Measurements from ENCODE around the gene PPP2R2C.

Gene PPP2R2C

DNA sequence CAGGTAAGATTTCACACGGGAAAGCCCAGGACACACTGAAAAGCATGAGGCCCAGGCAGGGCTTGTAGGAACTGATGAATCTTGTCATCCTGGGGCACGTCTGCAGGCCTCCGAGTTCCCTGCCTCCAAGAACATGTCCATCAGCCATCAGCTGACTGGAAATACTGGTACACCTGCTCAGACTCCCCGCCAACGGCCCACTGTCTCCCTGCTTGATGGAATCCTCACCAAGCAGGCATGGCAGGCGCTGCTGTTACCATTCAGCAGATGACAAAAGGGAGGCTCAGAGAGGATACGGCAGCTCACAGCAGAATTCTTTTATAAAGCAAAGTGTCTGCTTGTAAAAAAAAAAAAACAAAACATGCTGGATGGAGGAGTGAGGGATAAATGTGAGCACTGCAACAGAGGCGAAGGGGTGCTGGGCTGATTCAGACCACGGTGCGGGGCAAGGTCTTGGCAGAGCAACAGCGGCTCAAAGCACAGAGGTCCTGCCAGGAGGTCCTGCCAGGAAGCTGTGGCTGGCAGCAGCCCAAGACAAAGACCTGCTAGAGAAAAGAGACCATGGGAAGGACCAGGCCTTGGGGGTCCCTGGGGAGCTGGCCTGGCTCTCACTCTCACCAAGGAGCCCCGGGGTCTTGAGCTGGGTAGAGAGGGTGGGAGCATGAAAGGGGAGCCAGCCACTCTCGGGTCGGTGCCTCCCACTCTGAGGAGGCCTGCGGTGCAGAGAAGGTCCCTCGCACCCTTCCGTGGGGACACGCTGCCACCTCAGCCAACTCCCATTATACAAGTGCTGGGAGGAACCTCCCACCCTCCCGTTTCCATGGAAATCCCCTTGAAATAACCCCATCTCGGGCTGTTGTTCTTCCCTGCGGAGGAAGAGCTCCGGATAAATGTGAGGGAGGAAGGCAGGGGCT, 25.6 kb downstream of the PPP2R2C start:
- no peak for DNase-seq

DNA sequence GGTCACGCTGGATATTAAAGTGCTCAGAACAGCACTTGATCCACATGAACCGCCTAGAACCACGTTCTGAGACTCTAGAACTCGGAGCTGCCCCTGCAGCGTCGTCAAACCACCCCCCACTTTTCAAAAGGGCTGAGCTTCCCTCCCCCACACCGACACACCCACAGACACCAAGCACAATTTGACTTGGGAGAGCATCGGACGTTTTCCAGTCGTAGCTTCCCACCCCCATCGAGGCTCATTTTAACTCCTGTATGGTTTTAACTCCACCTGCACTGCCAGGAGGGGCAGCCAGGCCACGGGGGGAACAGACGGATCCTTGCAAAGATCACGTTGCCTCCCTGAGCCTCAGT, 26.3 kb downstream of the PPP2R2C start:
- DNase-seq, result no peak

DNA sequence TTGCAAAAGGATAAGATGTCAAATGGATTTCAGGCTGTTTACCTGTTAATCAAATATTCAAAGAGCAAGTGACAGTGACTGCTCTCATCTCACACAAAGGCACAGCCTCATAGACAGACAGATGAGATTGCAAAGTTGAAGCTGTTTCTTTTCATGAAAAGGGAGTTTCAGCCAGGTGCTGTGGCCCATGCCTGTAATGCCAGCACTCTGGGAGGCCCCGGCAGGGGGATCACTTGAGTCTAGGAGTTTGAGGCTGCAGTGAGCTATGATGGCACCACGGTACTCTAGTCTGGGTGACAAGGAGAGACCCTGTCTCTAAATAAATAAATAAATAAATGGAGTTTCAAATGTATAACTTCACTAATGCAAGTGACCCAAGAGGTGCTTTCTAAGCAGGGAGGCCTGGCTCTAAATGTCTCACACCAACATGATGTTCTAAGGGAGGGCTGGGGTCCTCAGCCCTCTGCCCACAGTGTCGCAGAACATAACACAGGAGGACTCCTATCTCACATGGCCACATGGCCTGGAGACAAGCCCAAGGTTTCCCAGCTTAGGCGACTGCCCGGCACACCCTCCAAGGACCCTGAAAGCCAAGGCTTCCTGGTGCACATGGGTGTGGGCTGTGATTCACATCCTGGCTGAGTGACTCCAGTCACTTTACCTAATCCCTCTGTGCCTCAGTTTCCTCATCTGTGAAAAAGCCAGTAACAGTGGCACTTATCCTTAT, 26.8 kb downstream of the PPP2R2C start:
- DNase-seq, result no peak

DNA sequence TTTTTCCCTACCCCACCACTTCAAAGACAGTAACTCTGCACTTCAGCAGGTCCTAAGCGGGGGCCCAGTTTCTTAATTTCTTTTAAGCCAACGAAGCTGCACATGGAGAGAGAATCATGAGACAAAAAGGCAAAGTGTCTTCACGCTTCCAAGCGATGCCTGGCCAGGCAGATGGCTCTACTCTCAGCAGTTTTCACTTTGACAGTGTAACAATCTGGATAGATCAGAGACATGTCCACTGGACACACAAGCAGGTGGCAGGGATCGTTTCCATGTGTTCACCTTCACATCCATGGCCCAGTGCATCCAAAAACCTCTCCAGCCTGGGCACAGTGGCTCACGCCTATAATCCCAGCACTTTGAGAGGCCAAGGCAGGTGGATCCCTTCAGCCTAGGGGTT, 27.8 kb downstream of the PPP2R2C start:
- DNase-seq, result no peak

DNA sequence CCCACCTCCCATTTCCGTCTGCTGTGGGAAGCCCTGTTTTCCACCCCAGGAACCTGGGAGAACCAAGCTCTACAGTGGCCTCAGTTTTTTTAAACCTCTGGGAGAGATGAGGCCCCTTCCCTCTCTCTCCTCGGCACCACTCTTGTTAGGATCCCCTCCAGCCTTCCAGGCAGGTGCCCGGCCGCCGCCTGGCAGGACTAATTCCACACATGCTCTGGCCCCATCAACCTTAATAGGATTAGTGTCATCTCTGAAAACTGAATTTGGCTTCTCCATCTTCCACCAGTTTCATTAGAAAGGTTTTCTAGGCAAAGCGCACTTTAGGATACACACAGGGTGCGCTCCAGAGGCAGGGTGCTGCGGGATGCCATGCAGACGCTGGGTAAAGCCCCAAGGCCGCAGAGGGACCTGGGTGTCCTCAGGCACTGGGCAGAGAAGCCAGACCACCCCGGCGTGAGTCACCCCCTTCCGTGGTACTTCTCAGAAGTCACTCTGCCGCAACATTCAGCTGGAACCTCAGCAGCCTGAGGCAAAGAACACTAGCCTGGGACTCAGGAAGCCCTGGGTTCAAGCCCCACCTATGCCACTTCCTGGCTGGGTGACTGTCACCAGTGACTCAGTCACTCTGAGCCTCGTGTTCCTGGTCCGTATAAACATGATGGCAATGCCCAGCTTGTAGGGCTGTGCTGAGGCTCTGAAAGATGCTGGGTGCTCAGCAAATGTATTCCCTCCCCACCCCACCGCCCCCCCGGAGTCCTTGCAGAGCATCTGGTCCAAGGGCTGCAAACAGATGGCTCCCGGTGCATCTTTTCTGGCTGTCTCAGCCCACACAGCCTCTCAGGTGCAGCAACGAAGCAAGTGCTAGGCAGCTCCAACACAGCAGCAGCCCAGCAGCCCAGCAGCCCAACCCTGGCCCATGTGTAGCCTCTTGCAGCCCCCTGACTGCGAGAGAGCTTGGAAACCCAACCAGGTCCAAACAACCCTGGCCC, 29.1 kb downstream of the PPP2R2C start:
- peak in 1 of 2 experiments; percentile 20 for DNase-seq

DNA sequence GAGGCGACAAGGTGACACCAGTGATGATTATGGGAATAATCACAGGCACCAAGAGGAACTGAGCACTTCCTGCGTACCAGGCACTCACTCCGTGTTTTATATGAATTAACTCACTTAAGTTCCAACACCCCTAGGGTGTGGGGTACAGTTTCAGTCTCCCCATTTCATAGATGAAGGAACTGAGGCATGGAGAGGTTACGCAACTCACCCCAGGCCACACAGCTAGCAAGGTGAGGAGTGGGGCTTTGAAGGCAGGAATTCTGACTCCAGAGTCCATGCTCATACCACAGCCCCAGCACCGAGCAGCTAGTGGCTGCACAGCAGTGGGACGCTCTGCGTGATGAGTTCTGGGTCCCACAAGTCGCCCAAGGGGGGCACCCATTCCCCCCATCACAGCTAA, 29.9 kb downstream of the PPP2R2C start:
- no peak for DNase-seq

DNA sequence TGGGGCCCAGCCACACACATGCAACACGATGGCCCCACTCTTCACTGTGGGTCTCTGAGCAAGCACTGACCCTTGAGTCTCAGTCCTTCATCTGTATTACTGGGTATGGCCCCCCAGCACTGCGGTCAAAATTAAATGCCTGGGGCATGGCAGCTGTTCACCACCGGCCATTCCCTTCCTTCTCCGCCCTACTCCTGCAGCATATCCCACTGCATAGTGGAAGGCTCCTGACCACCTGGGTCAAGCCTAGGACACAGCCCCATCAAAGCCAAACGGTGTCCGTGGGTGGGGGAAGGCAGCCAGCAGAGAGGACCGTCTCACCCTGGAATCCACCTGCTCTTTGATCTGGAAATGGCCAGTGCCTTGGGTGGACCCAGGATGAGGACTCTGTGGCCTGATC, 30.7 kb downstream of the PPP2R2C start:
- no peak for DNase-seq

DNA sequence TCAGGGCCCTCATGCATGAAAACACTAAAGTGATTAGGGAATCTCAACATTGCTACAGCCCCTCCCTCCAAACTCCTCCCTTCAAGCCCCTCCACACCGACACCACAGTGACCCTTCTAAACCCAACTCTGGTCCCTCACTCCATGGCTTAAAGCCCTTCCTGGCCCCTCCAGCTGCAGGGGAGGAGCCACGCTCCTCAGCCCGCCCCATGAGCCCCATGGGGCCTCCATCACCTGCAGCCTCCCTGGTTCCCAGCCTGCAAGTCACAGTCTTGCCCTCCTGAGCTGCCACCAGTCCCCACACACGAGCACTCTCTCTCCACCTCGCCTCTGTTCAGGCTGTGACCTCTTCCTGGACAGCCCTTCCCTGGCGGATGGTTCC, 31.2 kb downstream of the PPP2R2C start:
- DNase-seq, result no peak

DNA sequence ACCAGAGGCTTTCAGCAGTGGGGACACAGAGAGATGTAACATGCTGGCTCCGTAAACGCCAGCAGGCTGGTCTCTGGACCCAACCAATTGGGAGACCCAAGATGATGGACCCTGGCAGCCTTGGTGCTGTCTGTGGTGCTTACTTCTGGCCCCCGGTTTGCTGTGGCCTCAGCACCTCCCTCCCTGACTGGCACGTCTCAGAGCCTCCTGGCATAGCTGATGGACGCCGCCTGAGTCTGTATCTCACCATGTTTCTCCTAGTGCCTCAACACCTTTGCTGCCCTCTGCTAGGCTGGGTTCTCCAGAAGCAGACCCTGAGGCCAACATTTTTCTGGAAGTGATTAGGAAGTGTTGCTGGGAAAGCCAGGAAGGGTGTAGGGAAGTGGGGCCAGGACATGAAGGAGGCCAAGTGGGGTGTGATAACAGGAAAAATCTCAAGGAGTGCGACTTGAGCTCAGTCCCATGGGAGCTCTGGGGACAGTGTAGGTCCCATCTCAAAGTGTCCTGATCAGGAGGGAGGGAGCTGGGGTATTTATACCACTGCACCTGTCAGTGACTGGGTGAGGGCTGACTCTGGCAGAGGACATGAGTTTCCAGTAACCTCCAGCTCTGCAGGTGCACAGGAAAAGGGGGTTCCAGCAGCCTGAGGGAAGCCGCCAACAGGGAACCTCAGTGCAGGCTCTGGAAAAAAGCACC, 31.8 kb downstream of the PPP2R2C start:
- DNase-seq, result no peak

DNA sequence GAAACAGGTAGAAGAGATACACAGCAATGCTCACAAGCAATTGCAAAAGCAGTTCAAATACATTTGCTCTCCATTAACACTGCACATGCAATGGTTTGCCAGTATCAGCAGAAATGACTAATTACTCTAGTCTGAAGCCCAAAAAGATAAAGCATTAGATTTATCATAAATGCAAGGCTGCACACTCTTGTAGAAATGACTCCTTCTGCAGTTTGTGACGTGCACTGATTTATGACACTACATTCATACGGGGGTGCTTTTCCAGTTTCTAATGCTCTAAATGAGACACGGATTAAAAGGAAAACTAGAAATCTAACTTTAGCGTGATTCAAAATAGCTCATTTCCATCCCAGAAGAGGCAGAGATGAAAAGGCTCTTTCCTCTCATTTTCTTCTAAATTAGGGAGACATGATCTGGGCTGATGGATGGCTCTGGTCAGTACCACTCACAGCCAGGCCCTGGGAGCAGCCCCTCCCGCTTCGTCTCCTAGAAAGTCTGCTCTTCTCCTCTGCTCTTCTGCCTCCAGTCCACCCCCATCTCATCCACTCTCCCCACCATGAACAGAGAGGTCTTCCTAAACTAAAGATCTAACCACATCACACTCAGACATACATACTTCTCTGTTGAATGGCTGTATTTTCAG, 33.2 kb downstream of the PPP2R2C start:
- no peak for DNase-seq

DNA sequence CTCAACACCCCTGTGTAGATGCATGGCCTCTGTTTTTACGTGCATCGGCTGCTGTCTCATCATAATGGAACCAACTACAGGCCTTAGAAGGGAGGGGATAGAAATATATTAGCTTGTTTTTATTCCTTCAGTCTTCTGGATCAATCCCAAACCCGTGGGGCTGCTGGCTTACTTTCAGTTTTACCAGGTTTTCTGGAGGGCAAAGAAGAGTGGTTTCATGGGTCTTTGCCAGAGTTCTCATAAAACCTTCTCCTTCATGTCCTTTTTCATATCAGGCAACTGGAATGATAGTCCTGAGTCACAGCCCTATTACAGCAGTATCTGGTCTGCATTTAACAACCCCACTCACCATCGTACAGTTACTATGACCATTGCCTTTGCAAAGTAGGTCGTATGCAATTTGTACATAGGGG, 34.6 kb downstream of the PPP2R2C start:
- no peak for DNase-seq

DNA sequence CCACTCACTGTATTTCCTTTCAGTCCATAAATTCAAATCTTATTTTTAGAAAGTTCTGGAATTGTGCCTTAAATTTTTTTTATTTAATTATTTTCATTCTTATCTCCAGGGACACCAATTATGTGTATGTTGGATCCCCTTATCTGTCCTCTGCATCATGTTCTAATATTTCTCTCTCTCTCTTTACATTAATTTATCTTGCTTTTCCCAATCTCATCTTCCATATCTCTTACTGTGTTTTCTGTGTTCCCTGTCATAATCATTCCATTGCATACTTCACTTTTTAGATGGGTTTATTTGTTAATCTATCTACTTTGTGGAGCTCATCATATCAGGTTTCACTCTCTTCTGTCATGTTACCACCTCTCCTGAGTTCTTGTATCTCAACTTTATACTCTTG, 37.4 kb downstream of the PPP2R2C start:
- no peak for DNase-seq

DNA sequence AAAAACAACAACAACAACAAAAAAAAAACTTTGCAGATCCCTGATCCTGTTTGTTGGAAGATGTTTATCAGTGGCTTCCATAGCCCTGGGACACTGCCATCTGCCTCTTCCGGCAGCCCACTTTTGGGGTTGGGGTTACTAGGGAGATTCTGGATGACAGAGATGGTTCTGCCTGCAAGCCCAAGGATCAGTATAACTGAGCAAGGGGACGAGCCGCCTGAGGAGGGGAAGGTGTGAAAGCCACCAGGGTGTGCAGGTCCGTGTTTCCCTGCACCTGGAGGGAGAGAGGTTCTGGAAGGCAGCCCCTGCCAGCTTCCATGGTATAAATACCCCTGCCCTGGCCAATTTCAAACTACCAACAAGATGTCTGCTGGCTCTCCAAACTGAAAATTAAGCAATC, 41.5 kb downstream of the PPP2R2C start:
- DNase-seq, result no peak

DNA sequence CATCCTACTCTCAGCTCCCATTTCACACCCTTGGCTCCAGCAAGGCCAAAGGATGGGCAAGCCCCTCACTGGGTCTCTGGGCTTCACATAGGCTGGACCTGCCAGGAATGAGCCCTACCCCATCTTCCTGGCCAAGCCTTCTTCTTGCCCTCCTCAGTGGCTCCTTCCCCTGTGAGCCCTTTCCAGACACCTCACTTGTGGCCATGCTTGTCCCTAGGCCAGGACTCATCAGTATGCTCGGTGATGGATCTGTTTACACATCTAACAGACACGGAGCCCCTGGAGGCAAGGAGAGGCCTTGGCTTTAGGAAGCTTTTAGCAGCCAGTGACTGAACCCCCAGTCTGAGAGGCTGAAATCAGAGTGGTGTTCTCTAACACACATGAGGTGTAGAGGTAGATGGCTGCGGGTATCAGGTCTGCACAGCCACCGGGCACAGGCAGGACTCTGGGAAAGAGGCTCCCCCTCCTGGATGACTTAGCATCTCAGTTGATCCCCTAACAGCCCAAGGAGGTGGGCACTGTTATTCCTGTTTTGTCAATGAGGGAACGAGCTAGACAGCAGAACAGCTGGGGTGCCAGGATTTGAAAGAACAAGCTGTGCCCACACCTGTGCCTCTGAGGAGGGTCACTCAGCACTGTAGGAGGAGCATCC, 44.8 kb downstream of the PPP2R2C start:
- no peak for DNase-seq

DNA sequence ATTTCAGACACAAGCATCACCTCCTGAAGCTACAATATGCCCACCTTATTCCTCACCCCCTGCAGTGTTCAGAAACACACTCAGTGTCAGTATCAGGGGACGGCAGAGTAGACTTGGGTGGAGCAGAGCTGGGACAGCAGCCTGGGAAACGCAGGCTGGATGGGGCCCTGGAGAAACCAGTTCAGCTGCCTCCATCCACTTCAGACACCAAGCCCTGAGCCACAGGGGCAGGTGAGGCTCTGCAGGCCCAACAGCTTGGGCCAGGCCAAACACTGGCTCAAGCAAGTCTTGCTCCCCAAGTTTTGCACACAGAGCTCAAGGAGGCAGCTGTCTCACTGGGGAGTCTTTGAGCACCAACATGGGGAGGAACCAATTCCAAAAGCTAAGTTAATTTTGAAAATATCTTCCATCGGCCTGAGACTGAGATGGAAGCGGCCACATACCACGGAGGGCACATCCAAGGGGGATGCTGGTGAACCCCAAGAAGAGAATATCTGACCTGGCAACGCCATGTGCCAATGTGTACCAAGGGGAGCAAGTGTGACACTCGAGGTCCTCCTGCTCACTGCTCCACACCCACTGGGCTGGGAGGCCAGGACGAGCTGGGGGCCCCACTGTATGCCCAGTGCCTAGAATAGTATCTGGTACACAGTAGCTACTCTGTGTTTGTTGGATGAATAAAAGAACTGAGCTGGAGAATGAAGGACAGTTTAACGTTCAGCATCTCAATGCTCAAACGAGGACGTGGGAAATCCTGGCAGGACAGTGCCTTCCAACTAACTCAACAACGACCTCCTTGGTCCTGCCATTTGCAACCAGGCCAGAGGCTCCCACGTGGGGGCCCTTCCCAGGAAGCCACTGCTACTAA, 45.6 kb downstream of the PPP2R2C start:
- DNase-seq, result no peak

DNA sequence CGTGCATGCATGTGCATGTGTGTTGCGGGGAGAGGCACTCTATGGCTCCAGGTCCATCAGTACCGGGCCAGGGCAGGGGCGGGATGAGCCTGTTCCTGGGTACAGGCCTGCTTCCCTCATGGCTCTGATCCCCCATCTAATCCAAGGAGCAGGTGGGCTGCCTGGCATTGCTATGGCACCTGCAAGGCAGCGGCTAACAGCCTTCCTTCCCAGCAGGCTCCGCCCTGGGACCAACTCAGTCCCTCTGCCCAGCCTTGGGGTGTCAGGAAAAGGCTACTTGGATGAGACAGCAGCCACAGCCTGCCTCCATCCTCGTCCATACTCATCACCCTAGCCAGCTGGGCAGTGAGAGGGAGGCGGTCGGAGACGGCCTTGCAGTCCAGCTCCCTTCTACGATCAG, 46.5 kb downstream of the PPP2R2C start:
- DNase-seq, result no peak

DNA sequence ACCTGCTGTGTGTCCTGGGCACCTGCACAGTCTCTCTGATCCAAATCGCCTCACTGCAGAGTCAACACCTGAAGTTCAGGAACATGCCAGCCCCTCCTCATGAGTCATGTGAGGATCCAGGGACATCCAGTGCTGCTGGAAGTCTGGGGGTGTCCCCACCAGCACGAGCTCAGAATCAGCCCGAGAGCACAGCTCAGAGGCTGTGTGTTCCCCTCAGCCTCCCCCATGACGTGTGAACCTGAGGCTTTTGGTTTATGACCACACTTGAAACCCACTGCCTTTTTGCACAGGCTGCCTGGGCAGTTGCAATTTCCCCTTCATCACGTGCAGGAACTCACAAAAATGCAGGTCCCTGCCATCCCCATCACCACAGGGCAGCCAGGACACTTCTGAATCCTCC, 47.1 kb downstream of the PPP2R2C start:
- no peak for DNase-seq

DNA sequence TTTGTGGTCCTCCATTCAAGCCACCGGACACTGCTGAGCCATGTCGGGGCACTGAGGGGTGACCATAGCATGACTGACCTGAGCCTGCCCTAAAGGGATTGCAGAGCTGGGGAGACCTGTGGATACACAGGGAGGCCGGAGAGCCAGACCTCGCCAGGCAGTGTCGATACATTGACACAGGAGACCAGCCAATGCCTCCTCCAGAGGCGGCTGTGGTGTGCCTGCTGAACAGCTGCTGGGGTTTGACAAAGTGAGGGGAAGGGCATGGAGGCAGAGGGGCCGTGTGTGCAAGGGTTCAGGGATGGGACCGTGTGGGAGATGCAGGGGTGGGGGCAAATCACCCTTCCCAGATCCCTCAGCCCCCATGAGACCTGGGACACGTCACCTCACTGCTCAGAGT, 48.0 kb downstream of the PPP2R2C start:
- no peak for DNase-seq

DNA sequence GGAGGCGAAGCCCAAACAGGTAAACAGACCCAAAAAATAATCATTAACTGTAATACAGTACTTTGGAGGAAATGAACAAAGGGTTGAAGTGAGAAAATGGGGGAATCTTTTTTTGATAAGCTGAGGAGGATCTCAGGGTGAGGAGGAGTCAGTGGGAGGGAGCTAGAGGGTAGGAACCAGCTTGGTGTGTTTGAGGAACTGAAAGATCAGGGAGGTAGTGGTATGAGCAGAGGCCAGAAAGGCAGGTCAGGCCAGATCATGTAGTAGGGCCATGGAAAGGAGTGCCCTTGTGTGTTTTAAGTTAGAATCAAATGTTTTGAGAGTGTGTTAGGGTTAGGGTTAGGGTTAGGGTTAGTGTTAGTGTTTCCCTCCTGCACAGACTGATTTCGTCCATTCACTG, 48.8 kb downstream of the PPP2R2C start:
- no peak for DNase-seq

DNA sequence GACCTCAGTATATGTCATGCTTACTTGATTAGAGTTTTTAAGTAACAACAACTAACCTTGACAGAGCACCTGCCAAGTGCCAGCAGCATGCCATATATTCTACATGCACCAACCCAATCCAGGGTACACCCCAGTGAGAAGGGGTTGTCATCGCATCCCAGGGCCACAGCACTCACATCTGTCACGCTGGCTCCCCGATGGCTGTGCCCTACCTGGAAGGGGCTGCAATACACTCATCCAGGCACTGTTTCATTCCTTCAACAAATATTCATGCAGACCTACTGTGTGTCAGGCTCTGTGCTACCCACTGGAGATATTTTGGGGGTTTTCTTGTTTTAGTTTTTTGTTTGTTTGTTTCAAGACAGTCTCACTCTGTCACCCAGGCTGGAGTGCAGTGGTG, 49.5 kb downstream of the PPP2R2C start:
- no peak for DNase-seq

DNA sequence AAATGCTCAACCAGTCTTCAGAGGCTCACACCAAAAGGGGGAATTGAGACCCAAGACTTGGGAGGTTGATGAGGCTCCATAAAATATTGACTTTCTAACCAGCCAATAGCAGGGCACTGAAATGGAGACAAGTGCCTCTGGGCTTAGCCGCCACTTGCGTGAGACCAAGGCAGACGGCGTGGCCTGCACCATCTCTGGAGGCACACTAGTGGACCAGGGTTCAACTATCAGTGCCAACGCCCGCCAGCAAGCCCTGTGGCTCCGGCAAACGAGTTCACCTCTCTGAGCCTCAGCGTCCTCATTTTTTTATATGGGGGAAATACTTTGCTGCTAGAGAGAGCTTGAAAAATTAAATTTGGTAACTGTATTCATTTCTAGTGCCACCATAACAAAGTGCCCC, 50.3 kb downstream of the PPP2R2C start:
- DNase-seq, result no peak
